DND-41 (cell line): ENCODE data around the gene DDT.
"Not testable (repeated sequence)": the region's sequence is repeated elsewhere in the genome, so short reads cannot be mapped to it uniquely, and the experiment has no call there.

Experiments
- EZH2 ChIP-seq: IDR thresholded peaks from 3 replicates; pipeline ENCODE4 v1.6.1; 2012; ENCODE audit warnings: borderline replicate concordance, low read depth, mild to moderate bottlenecking, moderate library complexity, low read length, inconsistent platforms; ENCODE audit not compliant: severe bottlenecking
- TF ChIP-seq, protein P1 (sequence below): IDR thresholded peaks from 2 replicates; pipeline ENCODE4 v1.5.1; 2012; ENCODE audit warnings: borderline replicate concordance, low read length, moderate library complexity, mild to moderate bottlenecking; ENCODE audit not compliant: poor library complexity, severe bottlenecking; ENCODE audit errors: extremely low read depth

GRCh38 chr22:23993581-23994177 lies 19.4 kb upstream of the DDT start:
- TF ChIP-seq, protein P1, sequence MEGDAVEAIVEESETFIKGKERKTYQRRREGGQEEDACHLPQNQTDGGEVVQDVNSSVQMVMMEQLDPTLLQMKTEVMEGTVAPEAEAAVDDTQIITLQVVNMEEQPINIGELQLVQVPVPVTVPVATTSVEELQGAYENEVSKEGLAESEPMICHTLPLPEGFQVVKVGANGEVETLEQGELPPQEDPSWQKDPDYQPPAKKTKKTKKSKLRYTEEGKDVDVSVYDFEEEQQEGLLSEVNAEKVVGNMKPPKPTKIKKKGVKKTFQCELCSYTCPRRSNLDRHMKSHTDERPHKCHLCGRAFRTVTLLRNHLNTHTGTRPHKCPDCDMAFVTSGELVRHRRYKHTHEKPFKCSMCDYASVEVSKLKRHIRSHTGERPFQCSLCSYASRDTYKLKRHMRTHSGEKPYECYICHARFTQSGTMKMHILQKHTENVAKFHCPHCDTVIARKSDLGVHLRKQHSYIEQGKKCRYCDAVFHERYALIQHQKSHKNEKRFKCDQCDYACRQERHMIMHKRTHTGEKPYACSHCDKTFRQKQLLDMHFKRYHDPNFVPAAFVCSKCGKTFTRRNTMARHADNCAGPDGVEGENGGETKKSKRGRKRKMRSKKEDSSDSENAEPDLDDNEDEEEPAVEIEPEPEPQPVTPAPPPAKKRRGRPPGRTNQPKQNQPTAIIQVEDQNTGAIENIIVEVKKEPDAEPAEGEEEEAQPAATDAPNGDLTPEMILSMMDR: not testable (repeated sequence)
- not testable (repeated sequence) for TF ChIP-seq EZH2
